AG10803 (cell line): ENCODE data around the gene PRCP.

Experiments used
- DNase-seq: peaks from one replicate; pipeline ENCODE4 v3.0.0; 2010; ENCODE audit warnings: low read depth
- H3K4me3 ChIP-seq: 2 replicates; pipeline ENCODE4 v1.5.1; 2011; ENCODE audit warnings: mild to moderate bottlenecking, low read length, control low read depth
- TF ChIP-seq, protein P1 (sequence below): conservative IDR thresholded peaks from 2 replicates; pipeline ENCODE4 v1.5.1; 2011; ENCODE audit warnings: mild to moderate bottlenecking, low read length, control low read depth, inconsistent platforms

Gene PRCP

DNA sequence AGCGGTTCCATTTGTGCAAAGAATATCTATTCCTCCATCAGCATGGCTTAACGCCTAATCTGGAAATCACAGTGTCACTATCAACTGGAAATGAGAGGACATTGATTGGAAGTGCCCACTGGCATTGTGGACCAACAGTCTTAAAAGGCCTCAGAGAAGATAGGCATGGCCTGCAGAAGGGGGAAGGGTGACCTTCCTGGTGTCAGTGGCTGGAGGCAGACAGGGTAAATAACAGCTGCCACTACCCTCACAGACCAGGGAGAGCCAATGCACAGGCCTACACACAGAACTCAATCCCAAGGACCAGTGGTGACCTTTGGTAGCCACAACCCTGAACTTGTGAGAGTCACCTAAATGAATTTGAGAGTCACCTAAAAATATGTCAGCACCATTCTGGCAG, 37.3 kb upstream of the PRCP start:
- DNase-seq: no peak
- TF ChIP-seq, protein P1, sequence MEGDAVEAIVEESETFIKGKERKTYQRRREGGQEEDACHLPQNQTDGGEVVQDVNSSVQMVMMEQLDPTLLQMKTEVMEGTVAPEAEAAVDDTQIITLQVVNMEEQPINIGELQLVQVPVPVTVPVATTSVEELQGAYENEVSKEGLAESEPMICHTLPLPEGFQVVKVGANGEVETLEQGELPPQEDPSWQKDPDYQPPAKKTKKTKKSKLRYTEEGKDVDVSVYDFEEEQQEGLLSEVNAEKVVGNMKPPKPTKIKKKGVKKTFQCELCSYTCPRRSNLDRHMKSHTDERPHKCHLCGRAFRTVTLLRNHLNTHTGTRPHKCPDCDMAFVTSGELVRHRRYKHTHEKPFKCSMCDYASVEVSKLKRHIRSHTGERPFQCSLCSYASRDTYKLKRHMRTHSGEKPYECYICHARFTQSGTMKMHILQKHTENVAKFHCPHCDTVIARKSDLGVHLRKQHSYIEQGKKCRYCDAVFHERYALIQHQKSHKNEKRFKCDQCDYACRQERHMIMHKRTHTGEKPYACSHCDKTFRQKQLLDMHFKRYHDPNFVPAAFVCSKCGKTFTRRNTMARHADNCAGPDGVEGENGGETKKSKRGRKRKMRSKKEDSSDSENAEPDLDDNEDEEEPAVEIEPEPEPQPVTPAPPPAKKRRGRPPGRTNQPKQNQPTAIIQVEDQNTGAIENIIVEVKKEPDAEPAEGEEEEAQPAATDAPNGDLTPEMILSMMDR: no peak
- H3K4me3 ChIP-seq: no peak overlapping the region

DNA sequence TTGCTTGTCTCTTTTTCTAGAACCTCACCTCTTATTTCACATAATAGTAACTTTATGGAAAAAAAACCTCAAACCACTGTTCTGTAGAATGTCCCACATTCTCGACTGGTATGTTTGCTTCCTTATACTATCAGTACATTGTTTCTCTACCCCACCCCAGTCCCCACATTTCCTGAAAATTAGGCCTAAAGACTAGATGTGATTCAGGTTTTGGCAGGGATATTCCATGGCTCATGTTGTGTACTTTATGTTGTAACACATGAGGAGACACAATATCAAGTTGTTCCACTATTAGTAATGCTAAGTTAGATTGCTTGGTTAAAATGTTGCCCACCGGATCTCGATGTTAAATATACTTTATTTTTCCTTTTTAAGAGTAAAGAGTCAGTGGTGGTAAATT, 36.0 kb upstream of the PRCP start:
- no peak overlapping the region for H3K4me3 ChIP-seq
- DNase-seq: no peak
- TF ChIP-seq, protein P1: no peak

GRCh38 chr11:82932564-82932963, 32.3 kb upstream of the PRCP start:
- no peak for DNase-seq
- TF ChIP-seq, protein P1: no peak
- H3K4me3 ChIP-seq: no peak overlapping the region

GRCh38 chr11:82930734-82931133, 30.5 kb upstream of the PRCP start:
- TF ChIP-seq, protein P1: no peak
- DNase-seq: no peak
- H3K4me3 ChIP-seq: no peak overlapping the region

- no peak for DNase-seq
- TF ChIP-seq, protein P1: no peak
- no peak overlapping the region for H3K4me3 ChIP-seq
These were observed 30.0 kb upstream of the PRCP start for GRCh38 chr11:82930229-82930628.

DNA sequence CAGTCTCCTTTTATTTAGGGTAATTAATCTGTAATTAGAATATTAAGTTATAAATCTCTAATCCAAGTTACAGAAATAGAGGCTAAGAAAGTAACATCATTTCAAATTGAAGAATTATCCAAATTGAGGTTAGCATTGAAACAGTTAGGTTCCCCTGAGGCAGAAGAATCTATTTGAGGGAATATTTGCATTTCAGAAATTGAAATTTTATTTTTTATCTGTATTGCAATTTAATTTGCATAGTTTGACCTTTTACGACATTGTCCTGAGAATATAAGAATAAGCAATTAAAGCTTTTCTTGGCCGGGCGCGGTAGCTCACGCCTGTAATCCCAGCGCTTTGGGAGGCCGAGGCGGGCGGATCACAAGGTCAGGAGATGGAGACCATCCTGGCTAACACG, 28.9 kb upstream of the PRCP start:
- no peak for DNase-seq
- H3K4me3 ChIP-seq: no peak overlapping the region
- TF ChIP-seq, protein P1: no peak

DNA sequence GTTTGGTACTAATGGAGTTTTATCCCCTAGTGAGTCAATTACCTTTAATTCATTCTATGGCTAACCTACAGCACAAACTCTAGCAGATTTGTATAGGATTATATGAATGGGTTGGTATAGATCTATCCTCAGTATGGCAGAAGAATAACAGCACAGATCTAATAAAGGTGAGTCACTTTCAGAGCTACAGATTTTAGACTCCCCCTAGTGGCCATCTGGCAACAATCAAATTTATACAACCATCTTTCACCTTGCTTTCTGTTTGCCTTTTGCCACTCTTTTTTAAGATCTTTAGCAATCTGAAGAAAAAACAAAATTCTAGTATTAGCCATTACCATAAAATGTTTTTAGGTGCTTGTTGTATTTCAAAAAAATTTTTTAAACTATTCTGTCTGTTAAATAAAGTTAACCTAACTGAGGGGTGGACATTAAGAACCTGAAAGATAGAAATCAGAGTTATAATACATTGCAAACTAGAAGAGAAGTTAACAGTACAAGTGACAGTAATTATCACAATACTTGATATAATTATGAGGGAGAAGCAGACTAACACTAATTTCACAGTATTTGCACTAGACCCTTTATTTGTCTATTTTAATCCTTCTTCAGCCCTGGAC, 27.1 kb upstream of the PRCP start:
- H3K4me3 ChIP-seq: no peak overlapping the region
- peak; percentile 57 for DNase-seq
- TF ChIP-seq, protein P1: peak; percentile 87
